GM23338 (cell line): ENCODE results near the gene LMF1. TPM values are rescaled to one million over a fixed set of nuclear protein-coding genes. Genes with fewer than 3 reads are reported as not detected.

Experiments
- ATAC-seq: fragments of 200-7000 bp; cut with Tn5 transposase; 3 replicates; pipeline ENCODE4 v1.9.1; 2020
- DNase-seq: peaks from one replicate; pipeline ENCODE4 v3.0.0-alpha.2; 2015; ENCODE audit warnings: low spot score
- H2AFZ ChIP-seq: fragments of 200-600 bp; sonication (generic); 2 replicates; pipeline ENCODE4 v1.8.0; 2016; ENCODE audit warnings: antibody characterized with exemption, mild to moderate bottlenecking, moderate library complexity
- H3F3A ChIP-seq: fragments of 200-600 bp; sonication (generic); replicated peaks from 2 replicates; pipeline ENCODE4 v1.8.0; 2017; ENCODE audit warnings: antibody characterized with exemption, mixed run types, low read depth
- H3K27ac ChIP-seq: fragments of 200-600 bp; sonication (generic); 2 replicates; pipeline ENCODE4 v1.6.1; 2016; ENCODE audit warnings: low read depth
- H3K27me3 ChIP-seq: fragments of 200-600 bp; sonication (generic); 2 replicates; pipeline ENCODE4 v1.8.0; 2016; ENCODE audit warnings: mild to moderate bottlenecking, mixed run types, moderate library complexity; ENCODE audit not compliant: insufficient read depth
- H3K36me3 ChIP-seq: fragments of 200-600 bp; sonication (generic); 2 replicates; pipeline ENCODE4 v1.8.0; 2016; ENCODE audit warnings: mild to moderate bottlenecking; ENCODE audit not compliant: insufficient read depth
- H3K4me1 ChIP-seq: fragments of 200-600 bp; sonication (generic); 2 replicates; pipeline ENCODE4 v1.8.0; 2016; ENCODE audit warnings: mild to moderate bottlenecking, moderate library complexity; ENCODE audit not compliant: insufficient read depth
- H3K4me2 ChIP-seq: fragments of 200-600 bp; sonication (generic); 2 replicates; pipeline ENCODE4 v1.7.1; 2017; ENCODE audit warnings: mixed run types
- H3K4me3 ChIP-seq: fragments of 200-600 bp; sonication (generic); 2 replicates; pipeline ENCODE4 v1.6.1; 2016; ENCODE audit warnings: mixed run types
- H3K79me2 ChIP-seq: fragments of 200-600 bp; sonication (generic); replicated peaks from 2 replicates; pipeline ENCODE4 v1.8.0; 2017; ENCODE audit warnings: mild to moderate bottlenecking; ENCODE audit not compliant: insufficient read depth
- H3K9me2 ChIP-seq: fragments of 200-600 bp; sonication (generic); 2 replicates; pipeline ENCODE4 v1.8.0; 2017; ENCODE audit not compliant: insufficient read depth
- H4K20me1 ChIP-seq: fragments of 200-600 bp; sonication (generic); replicated peaks from 2 replicates; pipeline ENCODE4 v1.8.0; 2017; ENCODE audit warnings: mild to moderate bottlenecking; ENCODE audit not compliant: insufficient read depth
- H3K27ac Mint-ChIP-seq: 2 replicates; pipeline ENCODE4 v1.8.0; 2020; ENCODE audit warnings: inconsistent platforms, mild to moderate bottlenecking, moderate library complexity, mixed read lengths
- H3K27me3 Mint-ChIP-seq: 3 replicates; pipeline ENCODE4 v1.8.0; 2022; ENCODE audit warnings: low read depth, mild to moderate bottlenecking, moderate library complexity, mixed read lengths, inconsistent platforms; ENCODE audit not compliant: insufficient read depth, poor library complexity
- H3K36me3 Mint-ChIP-seq: 3 replicates; pipeline ENCODE4 v1.8.0; 2021; ENCODE audit warnings: low read depth, mild to moderate bottlenecking, inconsistent platforms, moderate library complexity, mixed read lengths
- H3K4me1 Mint-ChIP-seq: 3 replicates; pipeline ENCODE4 v1.8.0; 2020; ENCODE audit warnings: mild to moderate bottlenecking, inconsistent platforms, mixed read lengths
- H3K4me3 Mint-ChIP-seq: 3 replicates; pipeline ENCODE4 v1.8.0; 2021; ENCODE audit warnings: moderate library complexity, mild to moderate bottlenecking, inconsistent platforms, mixed read lengths
- H3K9me3 Mint-ChIP-seq: 3 replicates; pipeline ENCODE4 v1.8.0; 2020; ENCODE audit warnings: moderate library complexity, mild to moderate bottlenecking, inconsistent platforms, mixed read lengths
- CREB1 ChIP-seq: fragments of 250-450 bp; sonication (Bioruptor Pico); IDR thresholded peaks from 2 replicates; pipeline ENCODE4 v1.5.0; 2020; ENCODE audit warnings: low read depth, mild to moderate bottlenecking, moderate library complexity
- CTCF ChIP-seq, 2 experiments: fragments of 200-600 bp in 1 of 2; sonication (generic) in 1 of 2; conservative IDR thresholded peaks; 2 replicates each; pipeline versions ENCODE4 v1.5.1 to v1.6.1; 2016 to 2017; ENCODE audit warnings: antibody characterized with exemption in 2 of 2, low read depth in 2 of 2, mild to moderate bottlenecking in 2 of 2, moderate library complexity in 1 of 2
- ETS1 ChIP-seq: IDR thresholded peaks from 2 replicates; pipeline ENCODE4 v1.6.1; 2016; ENCODE audit warnings: antibody characterized with exemption
- EZH2 ChIP-seq: fragments of 200-600 bp; sonication (generic); IDR thresholded peaks from one replicate; pipeline ENCODE4 v1.8.0; 2017; ENCODE audit warnings: antibody characterized with exemption, mild to moderate bottlenecking, low read depth; ENCODE audit not compliant: unreplicated experiment
- EZH2phosphoT487 ChIP-seq: fragments of 200-600 bp; sonication (generic); IDR thresholded peaks from one replicate; pipeline ENCODE4 v1.8.1; 2018; ENCODE audit warnings: antibody characterized with exemption; ENCODE audit not compliant: unreplicated experiment
- POLR2AphosphoS5 ChIP-seq: IDR thresholded peaks from 2 replicates; pipeline ENCODE4 v1.6.1; 2016; ENCODE audit warnings: antibody characterized with exemption, low read depth
- REST ChIP-seq: IDR thresholded peaks from one replicate; pipeline ENCODE4 v1.6.1; 2018; ENCODE audit warnings: antibody characterized with exemption; ENCODE audit not compliant: unreplicated experiment
- ZNF114 ChIP-seq: fragments of 250-450 bp; sonication (Bioruptor Pico); IDR thresholded peaks from 2 replicates; pipeline ENCODE4 v1.5.0; 2020; ENCODE audit warnings: mild to moderate bottlenecking, moderate library complexity
- polyA plus RNA-seq: library from polyadenylated mRNA; unstranded; fragments of >200 nt; fragmentation: Nextera tagmentation; extraction: Ambion mirVana; gene quantifications from 2 replicates; pipeline ENCODE4 v1.2.1, GENCODE V29; 2016
- total RNA-seq: library from RNA; depleted of rRNA; stranded (reverse); fragments of >200 nt; shearing (Covaris generic); gene quantifications from 2 replicates; pipeline ENCODE4 v1.2.3, GENCODE V29; 2014

LMF1 gene
- total and polyA plus RNA-seq, 2 experiments from 2014 or later: 4.2 to 10.1 TPM

- Mint-ChIP-seq H3K27me3 (peaks cover 8% of the 10 kb centered on the region), H3K36me3 (peaks cover 4% of the 10 kb centered on the region; the same call in 1 of the 3 replicates), H3K4me3 (no peak overlapping the region), H3K27ac (no peak overlapping the region), H3K4me1 (no peaks in the 10 kb centered on the region), H3K9me3 (peaks cover 19% of the 10 kb centered on the region)
- ATAC-seq: no peak
- Histone ChIP-seq H3K4me3 (no peak overlapping the region), H4K20me1 (no peaks in the 10 kb centered on the region), H3K27ac (no peak overlapping the region), H3K4me1 (no peaks in the 10 kb centered on the region), H3K36me3 (0 out of 2 replicates have a peak, but pooled peaks cover 3% of the 10 kb centered on the region), H2AFZ (no peak overlapping the region), H3K27me3 (no peaks in the 10 kb centered on the region), H3K4me2 (no peak overlapping the region), H3F3A (no peaks in the 10 kb centered on the region), H3K9me2 (no peaks in the 10 kb centered on the region), H3K79me2 (no peaks in the 10 kb centered on the region)
- no peak for DNase-seq
- TF ChIP-seq EZH2phosphoT487 (no peak), CTCF (conservative IDR thresholded peaks at IDR 0.05; ENCODE audit: low read depth in 2 of 2) (no peak)
These were observed 138.0 kb downstream of the LMF1 start for GRCh38 chr16:832652-833336.

GRCh38 chr16:831571-832413 lies 139.0 kb downstream of the LMF1 start:
- no peak overlapping the region for H2AFZ ChIP-seq
- peaks cover 8% of the 10 kb centered on the region for H3K27me3 Mint-ChIP-seq
- no peak overlapping the region for H3K4me2 ChIP-seq
- no peaks in the 10 kb centered on the region for H3K9me2 ChIP-seq
- H3K27ac ChIP-seq: no peak overlapping the region
- H3K4me3 Mint-ChIP-seq: no peak overlapping the region
- H3K36me3 ChIP-seq: 0 out of 2 replicates have a peak, but pooled peaks cover 3% of the 10 kb centered on the region
- no peaks in the 10 kb centered on the region for H4K20me1 ChIP-seq
- no peaks in the 10 kb centered on the region for H3F3A ChIP-seq
- H3K27ac Mint-ChIP-seq: no peak overlapping the region
- H3K4me1 Mint-ChIP-seq: no peaks in the 10 kb centered on the region
- no peak overlapping the region for H3K4me3 ChIP-seq
- H3K27me3 ChIP-seq: no peaks in the 10 kb centered on the region
- H3K36me3 Mint-ChIP-seq: peaks cover 4% of the 10 kb centered on the region; the same call in 1 of the 3 replicates
- ATAC-seq (no peak), DNase-seq (no peak)
- H3K9me3 Mint-ChIP-seq: peaks cover 14% of the 10 kb centered on the region
- H3K4me1 ChIP-seq: no peaks in the 10 kb centered on the region
- H3K79me2 ChIP-seq: no peaks in the 10 kb centered on the region
- TF ChIP-seq POLR2AphosphoS5 (no peak), ETS1 (no peak), EZH2 (no peak), CREB1 (CRISPR knock-in tag) (no peak), CTCF (conservative IDR thresholded peaks at IDR 0.05; ENCODE audit: low read depth in 2 of 2) (no peak), REST (no peak), ZNF114 (CRISPR knock-in tag) (no peak)
